CD4-positive, alpha-beta T cell (primary cell): ENCODE results near the gene WDR27. TPM values are rescaled to one million over a fixed set of nuclear protein-coding genes. Genes with fewer than 3 reads are reported as not detected.

Source experiments
- ATAC-seq: fragments of 200-7000 bp; cut with Tn5 transposase; one replicate; pipeline ENCODE4 v1.10.0; 2022; ENCODE audit warnings: mild to moderate bottlenecking; ENCODE audit not compliant: poor library complexity
- CTCF ChIA-PET: fragments of 350-600 bp; sonication (Branson Sonifier 250); formaldehyde crosslinking; loops from one replicate; lab custom pipeline; 2021; ENCODE audit warnings: antibody characterized with exemption, inconsistent platforms; lab: Charles Lee
- POLR2A ChIA-PET: fragments of 350-600 bp; sonication (Branson Sonifier 250); formaldehyde crosslinking; loops from one replicate; lab custom pipeline; 2021; ENCODE audit warnings: antibody characterized with exemption, inconsistent platforms; lab: Charles Lee
- DNase-seq, 14 experiments: peaks; one replicate each; pipeline ENCODE4 v3.0.0-alpha.2; 2013 to 2020; ENCODE audit warnings: mixed read lengths in 2 of 14
- H3K27ac ChIP-seq, 2 donors: one replicate each; pipeline versions ENCODE4 v1.5.1 to v1.7.0; 2013; ENCODE audit warnings: low read length in 2 of 2, low read depth in 1 of 2, mild to moderate bottlenecking in 1 of 2
- H3K27me3 ChIP-seq, 2 experiments: 1 replicate in 1 of 2; 2 replicates in 1 of 2; pipeline versions ENCODE4 v1.6.1 to v1.7.0; 2013; ENCODE audit warnings: low read length in 2 of 2, control low read depth in 1 of 2, mild to moderate bottlenecking in 1 of 2, moderate library complexity in 1 of 2; ENCODE audit not compliant: insufficient read depth in 2 of 2, control insufficient read depth in 1 of 2
- H3K36me3 ChIP-seq: one replicate; pipeline ENCODE4 v1.6.1; 2013; ENCODE audit warnings: low read length, control low read depth; ENCODE audit not compliant: insufficient read depth
- H3K4me1 ChIP-seq: one replicate; pipeline ENCODE4 v1.6.1; 2013; ENCODE audit warnings: low read length, control low read depth; ENCODE audit not compliant: insufficient read depth
- H3K4me3 ChIP-seq: one replicate; pipeline ENCODE4 v1.5.1; 2013; ENCODE audit warnings: mild to moderate bottlenecking, low read length, moderate library complexity
- H3K9me3 ChIP-seq, 2 experiments: 1 replicate in 1 of 2; 2 replicates in 1 of 2; pipeline versions ENCODE4 v1.6.1 to v1.7.0; 2013; ENCODE audit warnings: low read length in 2 of 2, mild to moderate bottlenecking in 2 of 2, control low read depth in 1 of 2, moderate library complexity in 1 of 2; ENCODE audit not compliant: control insufficient read depth in 1 of 2, insufficient read depth in 1 of 2
- H3K27ac Mint-ChIP-seq: one replicate; pipeline ENCODE4 v1.8.0; 2020; ENCODE audit warnings: mixed read lengths
- H3K27me3 Mint-ChIP-seq: one replicate; pipeline ENCODE4 v1.8.0; 2021; ENCODE audit warnings: mixed read lengths
- H3K36me3 Mint-ChIP-seq: one replicate; pipeline ENCODE4 v1.8.0; 2021; ENCODE audit warnings: low read depth, mixed read lengths
- H3K4me1 Mint-ChIP-seq: one replicate; pipeline ENCODE4 v1.8.0; 2021; ENCODE audit warnings: low read depth, mixed read lengths
- H3K4me3 Mint-ChIP-seq: one replicate; pipeline ENCODE4 v1.8.0; 2020; ENCODE audit warnings: mild to moderate bottlenecking, mixed read lengths
- H3K9me3 Mint-ChIP-seq: one replicate; pipeline ENCODE4 v1.8.0; 2020; ENCODE audit warnings: mixed read lengths
- CTCF ChIP-seq: fragments of 200-600 bp; IDR thresholded peaks from one replicate; pipeline ENCODE4 v1.8.0; 2022; ENCODE audit warnings: antibody characterized with exemption, mild to moderate bottlenecking
- intact Hi-C, 2 experiments: fragments of 100-400 bp; cut with DNase I in 1 of 2; cut with micrococcal nuclease in 1 of 2; formaldehyde crosslinking; loops; one replicate each; pipeline versions ENCODE4 v1.15.1 to v1.9.0; 2023 to 2025; cut with DNase I, micrococcal nuclease
- total RNA-seq, 174 experiments: library from RNA in 2 of 174; stranded (reverse) in 2 of 174; gene quantifications; one replicate each; pipeline ENCODE4 v1.2.3 and lab custom pipeline; 2021 to 2026

The WDR27 gene
- total RNA-seq, 2 experiments from 2014 or later: 22.0 to 23.5 TPM

DNA sequence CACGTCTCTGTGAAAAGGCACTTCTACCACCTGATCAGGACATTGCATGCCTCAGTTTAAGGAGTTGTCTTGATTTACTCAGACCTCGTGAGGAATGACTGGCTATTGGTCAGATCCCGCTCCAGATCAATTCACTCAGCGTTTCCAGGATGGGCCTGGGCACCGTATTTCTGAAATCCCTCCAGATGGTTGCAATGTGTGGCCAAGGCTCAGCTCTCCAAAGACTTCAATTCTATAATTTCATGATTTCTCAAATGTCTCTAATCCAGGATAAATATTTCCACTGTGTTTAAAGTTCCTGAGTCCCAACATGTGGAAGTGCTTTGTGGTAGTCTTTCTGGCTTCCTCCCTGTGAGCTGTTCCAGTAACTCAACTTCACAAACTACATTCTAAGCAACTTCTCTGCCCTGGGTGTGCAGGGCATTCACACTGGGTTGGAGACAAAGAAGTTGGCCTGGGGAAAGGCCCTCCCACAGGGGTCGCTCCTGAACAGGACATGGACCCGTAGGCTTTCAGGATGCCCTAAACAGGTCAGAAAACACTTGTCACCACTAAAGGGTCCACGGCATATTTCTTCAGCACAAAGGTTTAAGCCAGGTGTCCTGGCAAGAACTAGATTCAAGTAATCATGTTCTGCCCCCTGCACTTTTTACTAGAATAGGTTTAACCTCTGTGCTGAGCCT is 212.1 kb downstream of the WDR27 start:
- H3K36me3 Mint-ChIP-seq: peaks cover 4% of the 10 kb centered on the region
- H3K9me3 Mint-ChIP-seq: peaks cover 3% of the 10 kb centered on the region
- no peaks in the 10 kb centered on the region for H3K27me3 Mint-ChIP-seq
- Histone ChIP-seq H3K36me3 (no peaks in the 10 kb centered on the region), H3K4me3 (no peak overlapping the region), H3K4me1 (no peaks in the 10 kb centered on the region), H3K27ac (no peak overlapping the region), H3K27me3 (no peaks in the 10 kb centered on the region), H3K9me3 (peaks cover 0 to 4% of the 10 kb centered on the region in 2 experiments)
- POLR2A ChIA-PET: no interaction called here
- no peak overlapping the region for H3K4me3 Mint-ChIP-seq
- no peak overlapping the region for H3K27ac Mint-ChIP-seq
- no peak for TF ChIP-seq CTCF
- ATAC-seq: no peak
- CTCF ChIA-PET: no interaction called here
- no peak for DNase-seq
- no peaks in the 10 kb centered on the region for H3K4me1 Mint-ChIP-seq
- intact Hi-C loops: no loop called here

DNA sequence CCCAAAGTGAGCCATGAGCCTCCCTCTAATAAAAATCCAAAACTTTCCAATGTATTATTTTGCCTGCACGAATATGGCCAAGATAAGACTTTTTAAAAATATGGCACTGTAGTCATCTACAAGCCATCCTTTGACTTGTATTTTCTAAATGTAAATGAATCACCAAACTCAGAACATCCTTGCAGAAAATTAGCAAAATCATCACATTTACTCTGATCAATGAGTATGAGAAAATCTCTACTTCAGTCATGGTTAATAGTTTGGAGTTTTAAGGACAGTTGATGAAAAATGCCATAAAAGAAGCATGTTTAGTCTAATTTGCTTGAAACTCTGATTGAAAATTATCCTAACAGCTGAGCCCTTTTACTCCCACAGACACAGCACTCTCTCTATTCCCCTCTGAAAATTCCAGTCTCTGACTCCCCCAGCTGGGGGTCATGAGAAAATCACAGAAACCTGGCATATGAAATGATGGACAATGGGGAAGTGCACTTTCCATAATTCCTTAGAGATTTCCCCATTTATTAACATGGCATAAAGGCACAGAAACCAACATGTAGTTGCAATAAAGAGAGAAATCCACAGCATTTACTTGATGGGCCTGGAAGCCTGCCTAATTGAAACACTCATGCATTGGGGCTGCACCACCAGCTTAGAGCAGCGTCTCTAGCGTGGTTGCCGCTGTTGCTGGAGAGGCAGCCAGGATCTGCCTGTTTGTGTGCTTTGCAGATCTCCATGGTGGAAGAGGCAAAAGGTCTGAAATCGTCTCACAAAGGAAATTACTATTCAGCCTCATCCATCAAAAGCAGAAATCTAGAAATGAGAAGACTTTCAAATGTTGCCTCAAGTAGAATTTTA is 214.0 kb downstream of the WDR27 start:
- Mint-ChIP-seq H3K4me1 (no peaks in the 10 kb centered on the region), H3K36me3 (peaks cover 17% of the 10 kb centered on the region), H3K27me3 (no peaks in the 10 kb centered on the region), H3K4me3 (no peak overlapping the region), H3K9me3 (peaks cover 9% of the 10 kb centered on the region), H3K27ac (no peak overlapping the region)
- Histone ChIP-seq H3K27me3 (no peaks in the 10 kb centered on the region), H3K36me3 (no peaks in the 10 kb centered on the region), H3K9me3 (peaks cover 0 to 4% of the 10 kb centered on the region in 2 experiments), H3K4me1 (no peaks in the 10 kb centered on the region), H3K4me3 (no peak overlapping the region), H3K27ac (no peak overlapping the region)
- ChIA-PET CTCF (interaction anchor here (0.6 kb wide), 1 partner anchor 1835 kb away, joined by 3 read pairs; no protein-coding TSS in a partner anchor), POLR2A (no interaction called here)
- intact Hi-C loops: no loop called here
- DNase-seq (no peak), ATAC-seq (no peak)
- no peak for TF ChIP-seq CTCF

DNA sequence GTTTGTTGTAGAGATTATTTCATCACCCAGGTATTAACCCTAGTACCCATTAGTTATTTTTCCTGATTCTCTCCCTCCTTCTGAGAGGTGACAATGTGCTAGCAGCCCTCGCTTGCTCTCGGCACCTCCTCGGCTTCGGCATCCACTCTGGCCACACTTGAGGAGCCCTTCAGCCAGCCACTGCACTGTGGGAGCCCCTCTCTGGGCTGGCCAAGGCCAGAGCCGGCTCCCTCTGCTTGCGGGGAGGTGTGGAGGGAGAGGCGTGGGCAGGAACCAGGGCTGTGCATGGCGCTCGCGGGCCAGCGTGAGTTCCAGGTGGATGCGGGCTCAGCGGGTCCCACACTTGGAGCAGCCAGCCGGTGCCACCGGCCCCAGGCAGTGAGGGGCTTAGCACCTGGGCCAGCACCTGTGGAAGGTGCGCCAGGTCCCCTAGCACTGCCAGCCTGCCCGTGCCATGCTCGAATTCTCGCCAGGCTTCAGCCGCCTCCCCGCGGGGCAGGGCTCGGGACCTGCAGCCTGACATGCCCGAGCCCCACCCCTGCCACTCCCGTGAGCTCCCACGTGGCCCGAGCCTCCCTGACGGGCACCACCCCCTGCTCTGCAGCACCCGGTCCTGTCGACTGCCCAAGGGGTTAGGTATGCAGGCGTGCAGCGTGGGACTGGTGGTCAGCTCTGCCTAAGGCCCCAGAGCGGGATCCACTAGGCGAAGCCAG is 221.9 kb downstream of the WDR27 start:
- Mint-ChIP-seq H3K4me3 (no peak overlapping the region), H3K9me3 (peaks cover 17% of the 10 kb centered on the region), H3K27ac (no peak overlapping the region), H3K4me1 (no peaks in the 10 kb centered on the region), H3K36me3 (peaks cover 40% of the 10 kb centered on the region), H3K27me3 (no peaks in the 10 kb centered on the region)
- intact Hi-C loops: no loop called here
- no peak overlapping the region for H3K4me3 ChIP-seq
- H3K27me3 ChIP-seq: no peaks in the 10 kb centered on the region
- CTCF ChIA-PET: no interaction called here
- no peak for ATAC-seq
- no peaks in the 10 kb centered on the region for H3K36me3 ChIP-seq
- POLR2A ChIA-PET: no interaction called here
- no peaks in the 10 kb centered on the region for H3K4me1 ChIP-seq
- H3K9me3 ChIP-seq: peaks cover 3 to 17% of the 10 kb centered on the region in 2 experiments
- H3K27ac ChIP-seq: no peak overlapping the region
- no peak for TF ChIP-seq CTCF
- no peak for DNase-seq
